Ishikawa (cell line): ENCODE measurements around the gene GFY.

ENCODE experiments used
- CREB1 ChIP-seq: IDR thresholded peaks from 2 replicates; pipeline ENCODE4 v1.6.1; 2012; ENCODE audit warnings: low read depth
- EP300 ChIP-seq: IDR thresholded peaks from 2 replicates; pipeline ENCODE4 v1.6.1; 2012; ENCODE audit warnings: borderline replicate concordance
- MAX ChIP-seq: IDR thresholded peaks from 2 replicates; pipeline ENCODE4 v1.6.1; 2012
- RAD21 ChIP-seq: IDR thresholded peaks from 2 replicates; pipeline ENCODE4 v1.6.1; 2012; ENCODE audit warnings: low read depth

GRCh38 chr19:49468199-49468598 lies 43.0 kb downstream of the GFY start:
- TF ChIP-seq EP300: no peak
- TF ChIP-seq CREB1: no peak
- no peak for TF ChIP-seq MAX
- no peak for TF ChIP-seq RAD21
